Keratinocyte (primary cell): ENCODE results near the gene TGFBI. TPM values are rescaled to one million over a fixed set of nuclear protein-coding genes. Genes with fewer than 3 reads are reported as not detected.
A peak's percentile ranks its signal among the peaks of the same experiment; 100 is the strongest.

Experiments
- DNase-seq: peaks from one replicate; pipeline ENCODE4 v3.0.0-alpha.2; 2011; ENCODE audit warnings: low read depth, missing footprints, low spot score
- FAIRE-seq: peaks from 2 replicates; lab custom pipeline; 2011; peaks lifted over from hg19 to GRCh38; lab: Jason Lieb, UNC
- H2AFZ ChIP-seq: 2 replicates; pipeline ENCODE4 v1.6.0; 2012; ENCODE audit warnings: low read length, control low read depth, inconsistent platforms; ENCODE audit not compliant: control insufficient read depth
- H3K27ac ChIP-seq: 2 replicates; pipeline ENCODE4 v1.5.1; 2011; ENCODE audit warnings: low read length; ENCODE audit not compliant: control insufficient read depth, insufficient read depth
- H3K27me3 ChIP-seq: 3 replicates; pipeline ENCODE4 v1.6.0; 2011; ENCODE audit warnings: low read length; ENCODE audit not compliant: control insufficient read depth, insufficient read depth; ENCODE audit errors: extremely low read depth
- H3K36me3 ChIP-seq, 2 experiments: 2 replicates in 1 of 2; 3 replicates in 1 of 2; pipeline ENCODE4 v1.5.1; 2011; ENCODE audit warnings: low read length in 2 of 2, mild to moderate bottlenecking in 1 of 2; ENCODE audit not compliant: control insufficient read depth in 2 of 2, insufficient read depth in 2 of 2; ENCODE audit errors: extremely low read depth in 1 of 2
- H3K4me1 ChIP-seq: 3 replicates; pipeline ENCODE4 v1.5.1; 2011; ENCODE audit warnings: low read length; ENCODE audit not compliant: control insufficient read depth, insufficient read depth; ENCODE audit errors: extremely low read depth
- H3K4me2 ChIP-seq: 3 replicates; pipeline ENCODE4 v1.6.0; 2011; ENCODE audit warnings: low read depth, low read length; ENCODE audit not compliant: control insufficient read depth, insufficient read depth; ENCODE audit errors: extremely low read depth
- H3K4me3 ChIP-seq, 3 experiments: fragments of 200-600 bp in 1 of 3; sonication (generic) in 1 of 3; 2 replicates in 2 of 3; 3 replicates in 1 of 3; pipeline ENCODE4 v1.5.1; 2011 to 2016; ENCODE audit warnings: low read length in 3 of 3, mild to moderate bottlenecking in 3 of 3, control low read depth in 2 of 3, inconsistent platforms in 1 of 3, low read depth in 1 of 3, mixed read lengths in 1 of 3, mixed run types in 1 of 3, moderate library complexity in 1 of 3; ENCODE audit not compliant: control insufficient read depth in 2 of 3, insufficient read depth in 2 of 3; ENCODE audit errors: extremely low read depth in 1 of 3
- H3K79me2 ChIP-seq: 2 replicates; pipeline ENCODE4 v1.6.0; 2012; ENCODE audit warnings: low read length; ENCODE audit not compliant: control insufficient read depth, insufficient read depth
- H3K9ac ChIP-seq: 3 replicates; pipeline ENCODE4 v1.6.0; 2011; ENCODE audit warnings: low read length; ENCODE audit not compliant: control insufficient read depth, insufficient read depth; ENCODE audit errors: extremely low read depth
- H3K9me1 ChIP-seq: 3 replicates; pipeline ENCODE4 v1.6.0; 2011; ENCODE audit warnings: low read length; ENCODE audit not compliant: control insufficient read depth, insufficient read depth; ENCODE audit errors: extremely low read depth
- H3K9me3 ChIP-seq: 2 replicates; pipeline ENCODE4 v1.5.1; 2012; ENCODE audit warnings: low read depth, low read length; ENCODE audit not compliant: control insufficient read depth
- H4K20me1 ChIP-seq: 3 replicates; pipeline ENCODE4 v1.6.0; 2011; ENCODE audit warnings: low read length; ENCODE audit not compliant: control insufficient read depth, insufficient read depth; ENCODE audit errors: extremely low read depth
- EZH2 ChIP-seq: IDR thresholded peaks from one replicate; pipeline ENCODE4 v1.6.1; 2012; ENCODE audit warnings: inconsistent platforms, mild to moderate bottlenecking, low read length, moderate library complexity
- dilution Hi-C: fragments of 300-500 bp; cut with MboI; formaldehyde crosslinking; loops from one replicate; pipeline ENCODE4 v1.7.0; 2020; ENCODE audit warnings: low sequenced_read_pairs; ENCODE audit not compliant: extremely low pct_ligation_motif_present
- polyA plus RNA-seq, 5 experiments: library from polyadenylated mRNA; depleted of rRNA in 3 of 5; stranded (reverse) in 3 of 5; stranded (forward) in 1 of 5; unstranded in 1 of 5; fragments of >200 nt; gene quantifications; 1 replicate in 1 of 5; 2 replicates in 3 of 5; 3 replicates in 1 of 5; pipeline versions ENCODE4 v1.2.1 to v1.2.3, GENCODE V29; 2011 to 2012; ENCODE audit warnings: missing spikeins in 2 of 5, low read depth in 1 of 5, low replicate concordance in 1 of 5
- TF ChIP-seq, protein P1 (sequence below), 3 experiments: IDR thresholded peaks in 1 of 3; conservative IDR thresholded peaks in 1 of 3; optimal IDR thresholded peaks in 1 of 3; 2 replicates in 2 of 3; 3 replicates in 1 of 3; pipeline versions ENCODE3 to v1.5.1; 2011; ENCODE audit warnings: low read length in 3 of 3, mild to moderate bottlenecking in 3 of 3, moderate library complexity in 2 of 3, control low read depth in 1 of 3, inconsistent platforms in 1 of 3; ENCODE audit not compliant: insufficient read depth in 2 of 3; ENCODE audit errors: extremely low read depth in 1 of 3

TGFBI gene
- polyA plus RNA-seq, 1 donor (not counting 4 experiments of a cell fraction or from before 2014, with no cell fraction given): 270 TPM

DNA sequence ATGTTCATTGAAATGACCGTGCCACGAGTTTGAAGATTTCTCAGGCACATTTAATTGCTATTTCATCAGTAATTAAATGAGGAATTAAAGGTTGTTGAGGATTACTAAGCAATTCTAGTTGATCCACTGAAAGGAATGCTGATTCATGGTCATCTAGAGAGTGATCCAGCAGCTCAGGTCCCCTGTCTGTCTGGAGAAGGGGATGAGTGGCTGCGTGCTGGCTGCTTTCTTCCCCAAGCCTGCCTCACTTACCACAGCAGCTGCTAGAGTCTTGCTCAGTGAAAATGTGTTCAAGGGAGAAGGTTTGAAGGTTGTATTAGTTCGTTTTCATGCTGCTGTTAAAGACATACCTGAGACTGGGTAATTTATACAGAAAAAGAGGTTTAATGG lies 7.8 kb upstream of the TGFBI start:
- H3K4me3 ChIP-seq: peak overlapping the region in 2 of 3 experiments; percentile 23 to 41
- no peaks in the 10 kb centered on the region for H3K9me3 ChIP-seq
- H3K27ac ChIP-seq: peak overlapping the region; percentile 78
- no peaks in the 10 kb centered on the region for H3K36me3 ChIP-seq
- H3K9me1 ChIP-seq: no peaks in the 10 kb centered on the region
- H3K4me2 ChIP-seq: peak overlapping the region; percentile 63
- FAIRE-seq (no peak), DNase-seq (no peak)
- H3K9ac ChIP-seq: peak overlapping the region; percentile 11
- dilution Hi-C loops: no loop called here
- H2AFZ ChIP-seq: no peak overlapping the region
- no peaks in the 10 kb centered on the region for H3K79me2 ChIP-seq
- H3K4me1 ChIP-seq: peaks cover 53% of the 10 kb centered on the region
- TF ChIP-seq EZH2: no peak
- TF ChIP-seq, protein P1, sequence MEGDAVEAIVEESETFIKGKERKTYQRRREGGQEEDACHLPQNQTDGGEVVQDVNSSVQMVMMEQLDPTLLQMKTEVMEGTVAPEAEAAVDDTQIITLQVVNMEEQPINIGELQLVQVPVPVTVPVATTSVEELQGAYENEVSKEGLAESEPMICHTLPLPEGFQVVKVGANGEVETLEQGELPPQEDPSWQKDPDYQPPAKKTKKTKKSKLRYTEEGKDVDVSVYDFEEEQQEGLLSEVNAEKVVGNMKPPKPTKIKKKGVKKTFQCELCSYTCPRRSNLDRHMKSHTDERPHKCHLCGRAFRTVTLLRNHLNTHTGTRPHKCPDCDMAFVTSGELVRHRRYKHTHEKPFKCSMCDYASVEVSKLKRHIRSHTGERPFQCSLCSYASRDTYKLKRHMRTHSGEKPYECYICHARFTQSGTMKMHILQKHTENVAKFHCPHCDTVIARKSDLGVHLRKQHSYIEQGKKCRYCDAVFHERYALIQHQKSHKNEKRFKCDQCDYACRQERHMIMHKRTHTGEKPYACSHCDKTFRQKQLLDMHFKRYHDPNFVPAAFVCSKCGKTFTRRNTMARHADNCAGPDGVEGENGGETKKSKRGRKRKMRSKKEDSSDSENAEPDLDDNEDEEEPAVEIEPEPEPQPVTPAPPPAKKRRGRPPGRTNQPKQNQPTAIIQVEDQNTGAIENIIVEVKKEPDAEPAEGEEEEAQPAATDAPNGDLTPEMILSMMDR (optimal IDR thresholded peaks at IDR 0.05 in 1 of 3, IDR thresholded peaks at IDR 0.05 in 1 of 3, conservative IDR thresholded peaks at IDR 0.05 in 1 of 3; ENCODE audit: extremely low read depth in 1 of 3, insufficient read depth in 2 of 3, low read length in 3 of 3): no peak
- no peaks in the 10 kb centered on the region for H4K20me1 ChIP-seq
- H3K27me3 ChIP-seq: no peaks in the 10 kb centered on the region

- FAIRE-seq: no peak
- no peak overlapping the region for H3K4me2 ChIP-seq
- no peaks in the 10 kb centered on the region for H3K36me3 ChIP-seq
- no peak overlapping the region for H3K27ac ChIP-seq
- peaks cover 33% of the 10 kb centered on the region for H3K4me1 ChIP-seq
- H3K9me1 ChIP-seq: no peaks in the 10 kb centered on the region
- no peaks in the 10 kb centered on the region for H3K27me3 ChIP-seq
- no peak overlapping the region for H3K9ac ChIP-seq
- H3K9me3 ChIP-seq: no peaks in the 10 kb centered on the region
- no peak overlapping the region for H2AFZ ChIP-seq
- dilution Hi-C loops: no loop called here
- H4K20me1 ChIP-seq: no peaks in the 10 kb centered on the region
- H3K79me2 ChIP-seq: no peaks in the 10 kb centered on the region
- TF ChIP-seq EZH2: no peak
- TF ChIP-seq, protein P1 (optimal IDR thresholded peaks at IDR 0.05 in 1 of 3, IDR thresholded peaks at IDR 0.05 in 1 of 3, conservative IDR thresholded peaks at IDR 0.05 in 1 of 3; ENCODE audit: extremely low read depth in 1 of 3, insufficient read depth in 2 of 3, low read length in 3 of 3): no peak
- no peak overlapping the region for H3K4me3 ChIP-seq
- no peak for DNase-seq
Observed at GRCh38 chr5:136022965-136023364, 5.8 kb upstream of the TGFBI start.
